Measurements from ENCODE around the gene THSD1.

DNA sequence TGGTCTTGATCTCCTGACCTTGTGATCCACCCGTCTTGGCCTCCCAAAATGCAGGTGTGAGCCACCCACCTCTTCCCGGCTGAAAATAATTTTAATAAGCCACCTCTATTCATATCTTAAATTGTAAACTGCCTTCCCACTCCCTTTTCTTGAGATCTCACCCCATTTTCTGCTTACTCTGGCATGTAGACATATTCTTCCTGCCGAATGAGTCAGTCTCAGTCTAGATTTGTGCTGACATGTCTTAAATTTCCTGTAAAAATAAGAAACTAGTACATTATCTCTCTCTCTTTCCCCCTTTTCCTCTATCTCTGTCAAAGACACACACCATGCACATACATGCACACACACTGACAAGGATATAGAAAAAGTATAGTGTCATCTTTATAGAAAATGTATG lies 60.9 kb downstream of the THSD1 start:
- TF ChIP-seq, protein P1, sequence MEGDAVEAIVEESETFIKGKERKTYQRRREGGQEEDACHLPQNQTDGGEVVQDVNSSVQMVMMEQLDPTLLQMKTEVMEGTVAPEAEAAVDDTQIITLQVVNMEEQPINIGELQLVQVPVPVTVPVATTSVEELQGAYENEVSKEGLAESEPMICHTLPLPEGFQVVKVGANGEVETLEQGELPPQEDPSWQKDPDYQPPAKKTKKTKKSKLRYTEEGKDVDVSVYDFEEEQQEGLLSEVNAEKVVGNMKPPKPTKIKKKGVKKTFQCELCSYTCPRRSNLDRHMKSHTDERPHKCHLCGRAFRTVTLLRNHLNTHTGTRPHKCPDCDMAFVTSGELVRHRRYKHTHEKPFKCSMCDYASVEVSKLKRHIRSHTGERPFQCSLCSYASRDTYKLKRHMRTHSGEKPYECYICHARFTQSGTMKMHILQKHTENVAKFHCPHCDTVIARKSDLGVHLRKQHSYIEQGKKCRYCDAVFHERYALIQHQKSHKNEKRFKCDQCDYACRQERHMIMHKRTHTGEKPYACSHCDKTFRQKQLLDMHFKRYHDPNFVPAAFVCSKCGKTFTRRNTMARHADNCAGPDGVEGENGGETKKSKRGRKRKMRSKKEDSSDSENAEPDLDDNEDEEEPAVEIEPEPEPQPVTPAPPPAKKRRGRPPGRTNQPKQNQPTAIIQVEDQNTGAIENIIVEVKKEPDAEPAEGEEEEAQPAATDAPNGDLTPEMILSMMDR (optimal IDR thresholded peaks at IDR 0.05 in 1 of 3, IDR thresholded peaks at IDR 0.05 in 1 of 3, conservative IDR thresholded peaks at IDR 0.05 in 1 of 3; ENCODE audit: extremely low read depth in 1 of 3, insufficient read depth in 2 of 3, low read length in 3 of 3) = no peak
- no peak for TF ChIP-seq EZH2 (IDR thresholded peaks at IDR 0.05; ENCODE audit: low read length)
